ENCODE results near the gene TP63. TPM values are rescaled to one million over a fixed set of nuclear protein-coding genes. Genes with fewer than 3 reads are reported as not detected.

The TP63 gene
- polyA plus RNA-seq, 3 donors: not detected

- DNase-seq: no peak
- H3K9me3 ChIP-seq (replicated peaks in 1 of 2; ENCODE audit: control insufficient read depth in 1 of 2, insufficient read depth in 1 of 2, low read length in 2 of 2): no peaks in the 10 kb centered on the region
- no peaks in the 10 kb centered on the region for H3K36me3 ChIP-seq (replicated peaks in 1 of 2; ENCODE audit: control insufficient read depth in 1 of 2, insufficient read depth in 2 of 2, low read length in 2 of 2)
- no CpG with 5 or more reads among the region's 2 CpGs for WGBS (ENCODE audit: insufficient coverage)
- Mint-ChIP-seq H3K4me3 (no peak overlapping the region), H3K4me1 (no peaks in the 10 kb centered on the region), H3K9me3 (peaks cover 1 to 5% (median 3%) of the 10 kb centered on the region in 7 donors), H3K27me3 (ENCODE audit: low read depth in 3 of 3) (peaks cover 0 to 4% (median 0%) of the 10 kb centered on the region in 3 donors), H3K36me3 (no peaks in the 10 kb centered on the region), H3K27ac (no peak overlapping the region)
- H3K4me3 ChIP-seq (replicated peaks in 1 of 3; ENCODE audit: low read depth in 2 of 3, low read length in 3 of 3): no peak overlapping the region
- H2AFZ ChIP-seq (ENCODE audit: insufficient read depth, low read depth, low read length, poor library complexity, severe bottlenecking): no peak overlapping the region
- H3K27me3 ChIP-seq (ENCODE audit: control insufficient read depth in 2 of 2, insufficient read depth in 2 of 2, low read length in 2 of 2): no peaks in the 10 kb centered on the region
- H3K4me2 ChIP-seq (replicated peaks; ENCODE audit: extremely low read depth, low read length, poor library complexity, severe bottlenecking): no peak overlapping the region
- no peaks in the 10 kb centered on the region for H3K79me2 ChIP-seq (ENCODE audit: insufficient read depth, low read length)
- H4K20me1 ChIP-seq (ENCODE audit: insufficient read depth, low read length): no peaks in the 10 kb centered on the region
- TF ChIP-seq, protein P1, sequence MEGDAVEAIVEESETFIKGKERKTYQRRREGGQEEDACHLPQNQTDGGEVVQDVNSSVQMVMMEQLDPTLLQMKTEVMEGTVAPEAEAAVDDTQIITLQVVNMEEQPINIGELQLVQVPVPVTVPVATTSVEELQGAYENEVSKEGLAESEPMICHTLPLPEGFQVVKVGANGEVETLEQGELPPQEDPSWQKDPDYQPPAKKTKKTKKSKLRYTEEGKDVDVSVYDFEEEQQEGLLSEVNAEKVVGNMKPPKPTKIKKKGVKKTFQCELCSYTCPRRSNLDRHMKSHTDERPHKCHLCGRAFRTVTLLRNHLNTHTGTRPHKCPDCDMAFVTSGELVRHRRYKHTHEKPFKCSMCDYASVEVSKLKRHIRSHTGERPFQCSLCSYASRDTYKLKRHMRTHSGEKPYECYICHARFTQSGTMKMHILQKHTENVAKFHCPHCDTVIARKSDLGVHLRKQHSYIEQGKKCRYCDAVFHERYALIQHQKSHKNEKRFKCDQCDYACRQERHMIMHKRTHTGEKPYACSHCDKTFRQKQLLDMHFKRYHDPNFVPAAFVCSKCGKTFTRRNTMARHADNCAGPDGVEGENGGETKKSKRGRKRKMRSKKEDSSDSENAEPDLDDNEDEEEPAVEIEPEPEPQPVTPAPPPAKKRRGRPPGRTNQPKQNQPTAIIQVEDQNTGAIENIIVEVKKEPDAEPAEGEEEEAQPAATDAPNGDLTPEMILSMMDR (IDR thresholded peaks at IDR 0.05): no peak
- H3K9ac ChIP-seq (ENCODE audit: insufficient read depth, low read length, poor library complexity, severe bottlenecking): no peak overlapping the region
- H3K27ac ChIP-seq (ENCODE audit: low read depth in 1 of 2, low read length in 2 of 2): no peak overlapping the region
- H3K4me1 ChIP-seq (ENCODE audit: control insufficient read depth in 1 of 2, insufficient read depth in 2 of 2, low read length in 2 of 2): no peaks in the 10 kb centered on the region
- intact Hi-C loops (cut with micrococcal nuclease): no loop called here
Observed at GRCh38 chr3:189726277-189726676, 95.1 kb downstream of the TP63 start.

- peaks cover 0 to 2% (median 0%) of the 10 kb centered on the region in 3 donors for H3K27me3 Mint-ChIP-seq (ENCODE audit: low read depth in 3 of 3)
- WGBS (ENCODE audit: insufficient coverage): no CpG with 5 or more reads among the region's 1 CpG
Observed at GRCh38 chr3:189727158-189727557, 96.0 kb downstream of the TP63 start.

More at GRCh38 chr3:189727158-189727557, 96.0 kb downstream of the TP63 start:
- H3K4me3 Mint-ChIP-seq: no peak overlapping the region
- H3K36me3 Mint-ChIP-seq: no peaks in the 10 kb centered on the region
- H3K9me3 ChIP-seq (replicated peaks in 1 of 2; ENCODE audit: control insufficient read depth in 1 of 2, insufficient read depth in 1 of 2, low read length in 2 of 2): no peaks in the 10 kb centered on the region
- no peak overlapping the region for H3K4me2 ChIP-seq (replicated peaks; ENCODE audit: extremely low read depth, low read length, poor library complexity, severe bottlenecking)
- H4K20me1 ChIP-seq (ENCODE audit: insufficient read depth, low read length): no peaks in the 10 kb centered on the region
- no peaks in the 10 kb centered on the region for H3K4me1 Mint-ChIP-seq
- H3K4me1 ChIP-seq (ENCODE audit: control insufficient read depth in 1 of 2, insufficient read depth in 2 of 2, low read length in 2 of 2): no peaks in the 10 kb centered on the region
- H3K36me3 ChIP-seq (replicated peaks in 1 of 2; ENCODE audit: control insufficient read depth in 1 of 2, insufficient read depth in 2 of 2, low read length in 2 of 2): no peaks in the 10 kb centered on the region
- H3K9me3 Mint-ChIP-seq: peaks cover 0 to 4% (median 3%) of the 10 kb centered on the region in 7 donors
- H3K27ac Mint-ChIP-seq: no peak overlapping the region
- no peak overlapping the region for H3K27ac ChIP-seq (ENCODE audit: low read depth in 1 of 2, low read length in 2 of 2)
- TF ChIP-seq, protein P1 (IDR thresholded peaks at IDR 0.05): no peak
- no peak overlapping the region for H2AFZ ChIP-seq (ENCODE audit: insufficient read depth, low read depth, low read length, poor library complexity, severe bottlenecking)
- intact Hi-C loops (cut with micrococcal nuclease): no loop called here
- no peak for DNase-seq
- H3K4me3 ChIP-seq (replicated peaks in 1 of 3; ENCODE audit: low read depth in 2 of 3, low read length in 3 of 3): no peak overlapping the region
- no peaks in the 10 kb centered on the region for H3K27me3 ChIP-seq (ENCODE audit: control insufficient read depth in 2 of 2, insufficient read depth in 2 of 2, low read length in 2 of 2)
- no peak overlapping the region for H3K9ac ChIP-seq (ENCODE audit: insufficient read depth, low read length, poor library complexity, severe bottlenecking)
- no peaks in the 10 kb centered on the region for H3K79me2 ChIP-seq (ENCODE audit: insufficient read depth, low read length)

Measured in CD14-positive monocyte (primary cell).